ENCODE measurements around the gene IL5.
A peak's percentile ranks its signal among the peaks of the same experiment; 100 is the strongest.

- peak in 1 of 11 experiments; percentile 12 for TF ChIP-seq CTCF (IDR thresholded peaks at IDR 0.05 in 8 of 11, conservative IDR thresholded peaks at IDR 0.05 in 3 of 11)
- no peak for TF ChIP-seq POLR2A (IDR thresholded peaks at IDR 0.05)
Observed at GRCh38 chr5:132501629-132501956, 41.7 kb downstream of the IL5 start.

Measured in spleen (tissue), 7 donors.